GM18499 (cell line): Measurements from ENCODE around the gene CADPS.

Experiments
- ATAC-seq: cut with Tn5 transposase; IDR thresholded peaks from one replicate; pipeline ENCODE4 v1.9.1; 2021; ENCODE audit warnings: moderate number of reproducible peaks; ENCODE audit not compliant: insufficient read depth, unreplicated experiment

CADPS gene

GRCh38 chr3:62757045-62757444, 118.2 kb downstream of the CADPS start:
- no peak for ATAC-seq

DNA sequence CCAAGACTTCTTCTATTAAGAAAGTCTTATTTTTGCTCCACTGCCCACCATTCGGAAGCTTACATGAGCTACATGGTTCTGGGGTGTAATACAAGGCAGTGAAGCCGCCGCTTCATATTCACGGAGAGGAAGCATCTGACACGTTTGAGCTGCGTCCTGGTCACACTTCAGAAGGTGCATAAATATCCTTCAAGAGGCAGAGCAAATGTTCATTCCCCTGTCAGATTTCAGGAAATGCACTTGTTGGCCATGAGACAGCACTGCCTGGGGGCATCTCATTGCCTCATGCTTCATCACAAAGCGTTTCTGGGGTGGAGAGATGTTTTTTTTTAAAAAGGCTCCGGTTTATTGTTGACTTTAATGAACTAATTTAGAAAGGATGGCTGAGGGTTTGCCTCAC, 119.9 kb downstream of the CADPS start:
- ATAC-seq = no peak

DNA sequence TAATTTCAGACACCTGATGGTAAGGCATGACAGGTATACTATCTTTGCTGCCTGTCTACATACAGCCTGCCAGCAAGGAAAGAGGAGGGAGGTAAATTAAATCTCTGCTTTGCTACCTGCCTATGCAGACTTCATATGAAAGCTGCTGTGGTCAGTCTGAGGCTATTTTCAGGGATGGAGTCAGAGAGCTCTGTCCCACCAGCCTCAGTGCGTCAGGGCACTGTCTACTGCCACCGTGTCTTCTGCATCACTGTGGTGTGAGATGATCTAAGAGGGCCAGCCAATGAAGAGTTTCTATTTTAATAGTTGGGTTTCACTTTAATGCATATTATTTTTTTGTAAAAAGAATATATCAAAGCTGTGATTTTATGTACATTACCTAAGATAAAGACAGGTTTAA, 125.6 kb downstream of the CADPS start:
- ATAC-seq = no peak

DNA sequence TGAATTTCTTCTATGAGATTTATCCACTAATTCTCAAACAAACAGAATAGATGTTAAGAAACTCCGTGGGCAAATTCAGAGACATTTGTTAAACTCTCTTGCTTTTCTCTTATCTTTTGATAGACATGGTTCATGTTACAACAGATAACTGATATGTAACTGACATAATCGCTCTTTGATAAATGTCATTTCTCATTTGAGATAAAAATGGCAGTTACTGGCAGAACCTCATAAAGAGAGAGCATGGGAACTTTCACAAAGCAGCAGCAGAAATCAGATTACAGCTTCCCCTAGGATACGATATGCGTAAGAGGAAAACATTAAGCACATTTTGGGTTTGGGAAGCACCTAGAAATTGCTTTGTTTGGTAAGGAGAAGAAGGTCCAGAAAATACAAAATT, 126.1 kb downstream of the CADPS start:
- ATAC-seq = no peak

- ATAC-seq = no peak
Observed at GRCh38 chr3:62737449-62737848, 137.8 kb downstream of the CADPS start.

- ATAC-seq = no peak
Observed at GRCh38 chr3:62735510-62735909, 139.7 kb downstream of the CADPS start.

- no peak for ATAC-seq
Observed at GRCh38 chr3:62732183-62732904, 142.9 kb downstream of the CADPS start.

DNA sequence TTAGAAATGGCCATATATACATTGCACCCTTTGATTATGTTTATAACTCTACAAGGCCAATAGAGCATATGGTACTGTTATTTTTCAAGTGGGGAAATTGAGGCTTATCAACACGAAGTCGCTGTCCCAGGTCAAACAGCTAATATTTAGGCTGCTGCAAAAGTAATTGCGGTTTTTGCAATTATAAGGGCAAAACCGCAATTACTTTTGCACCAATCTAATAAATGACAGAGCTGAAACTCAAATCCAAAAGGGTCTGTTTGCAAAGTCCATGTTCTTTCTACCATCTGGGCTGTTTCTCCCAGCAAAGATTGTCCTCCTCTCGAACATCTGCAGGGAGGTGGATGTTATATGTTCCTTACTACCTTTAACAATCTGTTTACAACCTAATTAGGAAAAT, 147.2 kb downstream of the CADPS start:
- ATAC-seq = no peak

GRCh38 chr3:62727536-62727935, 147.7 kb downstream of the CADPS start:
- no peak for ATAC-seq

GRCh38 chr3:62724503-62724902, 150.7 kb downstream of the CADPS start:
- ATAC-seq = no peak

DNA sequence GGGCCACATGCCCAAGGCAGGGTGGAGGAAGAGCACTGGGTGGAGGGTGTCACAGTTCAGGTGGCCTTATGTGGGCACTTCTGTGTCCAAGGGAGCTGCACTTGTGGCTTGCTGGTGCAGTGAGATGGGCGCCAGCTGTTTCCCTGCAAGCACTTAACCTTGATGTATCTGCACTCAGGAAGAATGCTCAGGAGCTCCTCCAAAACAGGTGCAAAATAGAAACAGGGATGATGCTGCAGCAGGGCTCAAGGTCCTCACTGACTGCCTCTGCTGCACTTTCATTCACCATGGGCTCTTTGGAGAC, 151.3 kb downstream of the CADPS start:
- no peak for ATAC-seq

GRCh38 chr3:62723166-62723913, 151.9 kb downstream of the CADPS start:
- no peak for ATAC-seq

GRCh38 chr3:62722344-62722743, 152.9 kb downstream of the CADPS start:
- ATAC-seq = no peak

- ATAC-seq = no peak
Observed at GRCh38 chr3:62718515-62719320, 156.5 kb downstream of the CADPS start.

GRCh38 chr3:62718011-62718410, 157.2 kb downstream of the CADPS start:
- ATAC-seq = no peak

DNA sequence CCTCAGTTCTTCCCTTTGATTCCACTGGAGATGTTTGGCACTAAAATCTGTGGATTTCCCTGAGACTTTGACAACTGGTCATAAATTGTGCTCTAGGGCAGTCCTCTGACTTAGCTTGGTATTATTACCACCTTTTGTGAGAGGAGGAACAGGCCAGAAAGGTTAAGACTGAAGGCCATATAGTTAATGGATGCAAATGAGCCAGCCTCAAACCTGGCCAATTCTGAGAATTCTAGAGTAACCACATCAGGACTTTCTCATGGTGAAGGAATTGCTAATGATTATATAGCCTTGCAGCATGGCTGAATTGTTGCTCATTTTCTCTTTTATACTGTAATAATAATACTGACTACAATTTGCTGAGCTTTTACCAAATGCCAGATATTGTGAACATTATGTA, 162.5 kb downstream of the CADPS start:
- no peak for ATAC-seq

- no peak for ATAC-seq
Observed at GRCh38 chr3:62710751-62711150, 164.5 kb downstream of the CADPS start.

GRCh38 chr3:62708638-62709373, 166.4 kb downstream of the CADPS start:
- ATAC-seq = no peak

DNA sequence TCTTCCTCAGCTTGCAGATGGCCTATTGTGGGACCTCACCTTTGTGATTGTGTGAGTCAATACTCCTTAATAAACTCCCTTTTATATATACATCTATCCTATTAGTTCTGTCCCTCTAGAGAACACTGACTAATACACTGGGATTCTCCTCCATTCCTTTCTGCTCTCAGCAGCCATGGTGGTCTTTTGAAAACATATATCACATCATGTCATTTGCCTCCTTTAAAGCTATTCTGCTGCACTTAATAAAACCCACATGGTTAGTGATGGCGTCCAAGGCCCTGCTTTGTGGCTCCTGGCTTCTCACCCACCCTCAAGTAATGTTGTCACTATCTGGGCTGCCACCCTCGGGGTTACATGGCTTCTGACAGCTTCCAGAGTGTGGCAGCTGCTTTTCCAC, 169.5 kb downstream of the CADPS start:
- ATAC-seq = no peak

GRCh38 chr3:62703451-62704167, 171.6 kb downstream of the CADPS start:
- no peak for ATAC-seq
